Measurements from ENCODE around the gene ANO2.

The ANO2 gene

DNA sequence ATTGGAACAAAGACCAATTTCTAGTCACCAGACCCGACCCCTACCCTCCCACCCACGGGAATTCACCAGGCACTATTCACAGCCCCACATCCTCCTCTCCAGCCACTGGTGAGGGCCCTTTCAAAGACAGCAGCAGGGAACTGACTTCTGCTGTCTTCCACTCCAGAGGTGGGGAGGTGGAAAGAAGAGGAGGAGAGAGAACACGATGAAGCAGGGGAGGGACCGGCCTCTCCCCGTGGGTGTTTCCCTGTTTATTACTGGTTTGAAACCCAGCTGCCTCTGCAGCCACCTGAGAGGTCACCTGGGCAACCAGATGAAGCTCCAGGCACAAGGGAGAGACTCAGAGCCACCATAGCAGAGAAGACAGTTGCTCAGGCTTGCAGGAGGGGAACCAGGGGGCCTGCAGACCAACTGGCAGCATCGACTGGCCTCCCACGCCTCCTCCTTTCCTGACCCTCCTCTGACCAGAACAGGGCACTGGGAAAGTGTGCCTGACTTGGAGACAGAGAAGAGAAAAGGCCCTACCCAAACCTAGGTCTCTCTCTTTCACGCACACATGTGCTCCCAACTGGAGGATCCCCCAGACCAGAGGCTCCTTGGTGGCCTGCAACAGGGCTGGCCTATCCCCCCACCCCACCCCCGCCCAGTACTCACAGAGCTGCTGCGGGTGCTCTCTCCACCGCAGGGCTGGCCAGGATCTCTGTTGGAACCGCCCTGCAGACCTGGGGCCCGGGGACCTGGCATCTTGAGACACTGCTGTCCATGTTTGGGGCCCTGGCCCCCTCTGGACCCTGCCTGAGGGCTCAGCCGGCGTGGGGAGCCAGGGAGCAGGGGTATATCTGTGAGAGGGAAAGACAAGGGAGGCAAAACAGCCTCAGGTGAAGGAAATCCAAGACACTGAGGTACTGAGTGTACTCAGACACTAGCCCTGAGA, 22.8 kb downstream of the ANO2 start:
- Histone ChIP-seq H3K36me3 (ENCODE audit: control insufficient read depth, insufficient read depth, low read length) (no peaks in the 10 kb centered on the region), H3K4me3 (replicated peaks; ENCODE audit: low read depth, low read length) (no peak overlapping the region), H3K27me3 (replicated peaks; ENCODE audit: control insufficient read depth, insufficient read depth, low read length) (no peaks in the 10 kb centered on the region; the same call in 1 of the 2 replicates)
- no peak for DNase-seq (ENCODE audit: extremely low read depth, insufficient read length)
- TF ChIP-seq, protein P1, sequence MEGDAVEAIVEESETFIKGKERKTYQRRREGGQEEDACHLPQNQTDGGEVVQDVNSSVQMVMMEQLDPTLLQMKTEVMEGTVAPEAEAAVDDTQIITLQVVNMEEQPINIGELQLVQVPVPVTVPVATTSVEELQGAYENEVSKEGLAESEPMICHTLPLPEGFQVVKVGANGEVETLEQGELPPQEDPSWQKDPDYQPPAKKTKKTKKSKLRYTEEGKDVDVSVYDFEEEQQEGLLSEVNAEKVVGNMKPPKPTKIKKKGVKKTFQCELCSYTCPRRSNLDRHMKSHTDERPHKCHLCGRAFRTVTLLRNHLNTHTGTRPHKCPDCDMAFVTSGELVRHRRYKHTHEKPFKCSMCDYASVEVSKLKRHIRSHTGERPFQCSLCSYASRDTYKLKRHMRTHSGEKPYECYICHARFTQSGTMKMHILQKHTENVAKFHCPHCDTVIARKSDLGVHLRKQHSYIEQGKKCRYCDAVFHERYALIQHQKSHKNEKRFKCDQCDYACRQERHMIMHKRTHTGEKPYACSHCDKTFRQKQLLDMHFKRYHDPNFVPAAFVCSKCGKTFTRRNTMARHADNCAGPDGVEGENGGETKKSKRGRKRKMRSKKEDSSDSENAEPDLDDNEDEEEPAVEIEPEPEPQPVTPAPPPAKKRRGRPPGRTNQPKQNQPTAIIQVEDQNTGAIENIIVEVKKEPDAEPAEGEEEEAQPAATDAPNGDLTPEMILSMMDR (IDR thresholded peaks at IDR 0.05; ENCODE audit: insufficient read depth, low read length, poor library complexity, severe bottlenecking): no peak

DNA sequence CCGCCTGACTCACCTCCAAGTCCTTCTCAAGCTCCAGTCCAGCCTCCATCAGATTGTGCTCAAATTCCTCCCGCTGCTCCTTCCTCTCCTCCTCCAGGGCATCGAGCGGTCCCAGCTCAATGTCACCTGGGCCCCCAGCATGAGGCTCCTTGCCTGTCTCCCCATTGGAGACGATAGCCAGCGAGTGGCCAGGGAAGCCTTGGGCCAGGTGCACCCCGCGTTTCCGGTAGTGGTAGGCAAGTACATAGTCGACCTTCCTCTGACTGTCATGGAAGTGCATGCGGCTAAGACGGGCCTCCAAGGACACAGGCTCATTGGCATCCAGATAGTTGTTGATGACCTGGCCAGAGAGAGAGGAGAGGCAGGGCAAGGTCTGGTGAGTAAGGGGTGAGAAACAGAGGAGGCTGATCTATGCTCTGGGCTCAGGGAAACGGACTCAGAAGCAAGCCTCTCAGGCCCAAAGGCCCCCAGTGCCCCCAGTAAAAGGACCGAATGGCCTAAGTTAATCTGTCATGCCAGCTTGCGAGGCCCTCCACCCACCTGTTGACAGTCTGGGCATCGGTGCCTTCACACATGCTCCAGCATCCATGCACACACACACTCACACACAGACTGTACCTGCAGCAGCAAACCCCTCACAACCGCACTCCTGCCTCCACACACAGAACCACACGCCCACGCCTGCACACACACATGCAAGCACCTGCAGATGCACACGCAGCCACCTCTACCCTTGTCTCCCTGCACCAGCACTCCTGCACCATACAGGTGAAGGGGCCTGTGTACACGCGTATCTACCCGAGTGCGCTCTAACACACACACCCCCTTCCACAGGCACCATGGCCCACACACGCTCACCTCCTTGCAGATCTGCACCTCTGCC, 23.8 kb downstream of the ANO2 start:
- TF ChIP-seq, protein P1 (IDR thresholded peaks at IDR 0.05; ENCODE audit: insufficient read depth, low read length, poor library complexity, severe bottlenecking): no peak
- H3K27me3 ChIP-seq (replicated peaks; ENCODE audit: control insufficient read depth, insufficient read depth, low read length): no peaks in the 10 kb centered on the region; the same call in 1 of the 2 replicates
- no peak for DNase-seq (ENCODE audit: extremely low read depth, insufficient read length)

DNA sequence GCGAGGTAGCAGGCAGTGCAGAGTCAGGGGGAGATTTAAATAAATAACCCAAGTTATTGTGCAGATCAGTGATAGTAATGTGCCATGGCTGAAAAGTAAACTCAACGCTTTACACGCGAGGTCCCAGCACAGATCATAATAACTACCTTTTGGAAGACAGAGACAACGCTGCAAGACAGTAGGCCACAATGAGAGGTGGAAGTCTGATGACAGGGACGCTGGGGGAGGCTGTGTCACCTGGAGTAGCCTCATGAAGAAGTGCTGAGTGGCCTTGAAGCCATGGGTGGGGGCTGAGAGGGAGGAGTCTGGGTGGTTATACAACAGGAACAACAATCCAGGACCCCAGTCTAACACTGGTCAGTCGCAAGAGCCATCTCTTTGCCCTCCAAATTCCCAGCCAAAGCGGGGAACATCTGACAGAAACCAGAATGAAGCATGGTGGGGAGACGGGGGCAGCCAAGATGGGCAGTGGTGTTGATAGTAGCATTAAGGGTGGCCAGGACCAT, 28.2 kb downstream of the ANO2 start:
- Histone ChIP-seq H3K36me3 (ENCODE audit: control insufficient read depth, insufficient read depth, low read length) (no peaks in the 10 kb centered on the region), H3K4me3 (replicated peaks; ENCODE audit: low read depth, low read length) (no peak overlapping the region), H3K27me3 (replicated peaks; ENCODE audit: control insufficient read depth, insufficient read depth, low read length) (no peaks in the 10 kb centered on the region; the same call in 1 of the 2 replicates)
- DNase-seq (ENCODE audit: extremely low read depth, insufficient read length): no peak
- TF ChIP-seq, protein P1 (IDR thresholded peaks at IDR 0.05; ENCODE audit: insufficient read depth, low read length, poor library complexity, severe bottlenecking): no peak

More for the DNA sequence above, 23.8 kb downstream of the ANO2 start:
- Histone ChIP-seq H3K36me3 (ENCODE audit: control insufficient read depth, insufficient read depth, low read length) (no peaks in the 10 kb centered on the region), H3K4me3 (replicated peaks; ENCODE audit: low read depth, low read length) (no peak overlapping the region)

DNA sequence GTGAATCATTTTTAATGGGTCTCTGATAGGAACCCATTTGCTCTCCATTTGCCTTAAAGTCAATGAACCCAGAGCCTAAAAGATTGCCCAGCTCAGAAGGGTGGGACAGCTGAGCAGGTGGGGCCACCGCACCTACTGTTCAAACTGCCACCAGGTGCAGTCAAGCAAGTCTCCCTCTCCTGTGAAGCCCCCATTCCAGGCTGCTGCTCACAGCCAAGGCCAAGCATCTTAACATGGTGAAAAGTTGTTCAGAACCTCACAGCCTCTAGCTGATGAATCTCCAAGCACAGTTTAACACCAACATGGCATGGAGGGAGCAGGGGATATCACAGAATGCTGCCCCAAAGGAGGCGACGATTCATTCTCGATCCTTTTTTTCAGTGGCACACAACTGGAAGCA, 29.5 kb downstream of the ANO2 start:
- Histone ChIP-seq H3K36me3 (ENCODE audit: control insufficient read depth, insufficient read depth, low read length) (no peaks in the 10 kb centered on the region), H3K27me3 (replicated peaks; ENCODE audit: control insufficient read depth, insufficient read depth, low read length) (no peaks in the 10 kb centered on the region; the same call in none of the 2 replicates), H3K4me3 (replicated peaks; ENCODE audit: low read depth, low read length) (no peak overlapping the region)
- TF ChIP-seq, protein P1 (IDR thresholded peaks at IDR 0.05; ENCODE audit: insufficient read depth, low read length, poor library complexity, severe bottlenecking): no peak
- no peak for DNase-seq (ENCODE audit: extremely low read depth, insufficient read length)

DNA sequence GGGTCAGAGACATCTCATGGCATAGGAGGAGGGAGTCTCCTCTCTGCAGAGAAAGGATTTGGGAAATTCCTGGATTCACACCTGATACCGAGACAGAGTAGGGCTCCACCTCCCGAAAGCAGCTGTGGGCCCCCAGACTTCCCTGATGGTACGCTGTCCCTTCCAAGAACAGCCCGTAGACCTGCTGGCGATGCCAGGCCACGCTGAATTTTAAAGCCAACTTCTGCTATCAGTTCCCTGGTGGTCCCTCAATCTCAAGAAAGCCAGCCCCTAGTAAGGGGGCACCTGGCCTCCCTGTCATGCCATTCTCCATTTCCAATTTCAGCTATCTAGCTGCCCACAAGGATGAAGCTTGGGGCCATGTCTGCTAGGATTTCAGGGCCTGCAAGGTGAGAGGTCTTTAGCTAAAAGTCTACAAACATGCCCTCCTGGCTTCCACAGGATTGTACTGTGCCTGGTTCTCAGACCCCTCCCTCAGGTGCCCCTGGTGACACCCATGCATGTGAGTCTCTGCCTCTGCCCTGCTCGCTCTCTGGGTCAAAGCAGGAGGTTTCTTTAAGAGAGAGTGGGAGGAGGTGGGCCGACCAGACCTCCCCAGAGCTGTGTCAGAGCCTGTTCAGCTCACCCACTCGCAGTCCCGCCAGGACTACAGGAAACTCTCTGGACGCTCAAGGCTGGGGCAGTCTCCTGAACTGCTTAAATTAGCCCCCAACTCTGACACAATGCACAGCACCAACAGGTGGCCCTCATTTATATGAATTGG, 30.5 kb downstream of the ANO2 start:
- DNase-seq (ENCODE audit: extremely low read depth, insufficient read length): no peak
- H3K36me3 ChIP-seq (ENCODE audit: control insufficient read depth, insufficient read depth, low read length): no peaks in the 10 kb centered on the region
- TF ChIP-seq, protein P1 (IDR thresholded peaks at IDR 0.05; ENCODE audit: insufficient read depth, low read length, poor library complexity, severe bottlenecking): no peak
- no peaks in the 10 kb centered on the region; the same call in none of the 2 replicates for H3K27me3 ChIP-seq (replicated peaks; ENCODE audit: control insufficient read depth, insufficient read depth, low read length)
- H3K4me3 ChIP-seq (replicated peaks; ENCODE audit: low read depth, low read length): no peak overlapping the region

Data from GM06990 (cell line).